Right lobe of liver (tissue), 4 donors: ENCODE data around the gene ATAD3A.

Source experiments
- CTCF ChIP-seq, 4 donors: fragments of 200-600 bp in 3 of 4; fragments of 450-650 bp in 1 of 4; IDR thresholded peaks; one replicate each; pipeline versions ENCODE4 v1.5.1 to v1.8.0; 2016 to 2022; ENCODE audit warnings: antibody characterized with exemption in 4 of 4, mild to moderate bottlenecking in 2 of 4
- POLR2A ChIP-seq: fragments of 450-650 bp; IDR thresholded peaks from one replicate; pipeline ENCODE4 v1.6.1; 2017; ENCODE audit warnings: antibody characterized with exemption, mild to moderate bottlenecking
- donor health status: DM: no; HTN: no; CAD: no.
- donor health status: DM: no; HTN: no; CAD: no.
- donor health status: DM: no; HTN: yes; CAD: no.

- TF ChIP-seq CTCF (IDR thresholded peaks at IDR 0.05) (no peak), POLR2A (no peak)
Measured at GRCh38 chr1:1535201-1536018, 23.4 kb downstream of the ATAD3A start.
